Stomach (tissue), 4 donors: ENCODE measurements around the gene SCAMP5.

ENCODE experiments used
- EP300 ChIP-seq: sonication (generic); formaldehyde crosslinking; IDR thresholded peaks from one replicate; pipeline ENCODE4 v1.6.1; 2017; ENCODE audit warnings: antibody characterized with exemption
- POLR2A ChIP-seq, 4 donors: fragments of 450-650 bp; IDR thresholded peaks; one replicate each; pipeline ENCODE4 v1.6.1; 2016; ENCODE audit warnings: antibody characterized with exemption in 4 of 4, control low read depth in 2 of 4, mild to moderate bottlenecking in 1 of 4, moderate library complexity in 1 of 4
- TF ChIP-seq, protein P1 (sequence below), 7 experiments: fragments of 450-650 bp in 4 of 7; fragments of 200-600 bp in 3 of 7; sonication (generic) in 3 of 7; IDR thresholded peaks; one replicate each; pipeline ENCODE4 v1.5.1; 2016 to 2019; ENCODE audit warnings: antibody characterized with exemption in 7 of 7, control low read depth in 2 of 7, mild to moderate bottlenecking in 1 of 7

DNA sequence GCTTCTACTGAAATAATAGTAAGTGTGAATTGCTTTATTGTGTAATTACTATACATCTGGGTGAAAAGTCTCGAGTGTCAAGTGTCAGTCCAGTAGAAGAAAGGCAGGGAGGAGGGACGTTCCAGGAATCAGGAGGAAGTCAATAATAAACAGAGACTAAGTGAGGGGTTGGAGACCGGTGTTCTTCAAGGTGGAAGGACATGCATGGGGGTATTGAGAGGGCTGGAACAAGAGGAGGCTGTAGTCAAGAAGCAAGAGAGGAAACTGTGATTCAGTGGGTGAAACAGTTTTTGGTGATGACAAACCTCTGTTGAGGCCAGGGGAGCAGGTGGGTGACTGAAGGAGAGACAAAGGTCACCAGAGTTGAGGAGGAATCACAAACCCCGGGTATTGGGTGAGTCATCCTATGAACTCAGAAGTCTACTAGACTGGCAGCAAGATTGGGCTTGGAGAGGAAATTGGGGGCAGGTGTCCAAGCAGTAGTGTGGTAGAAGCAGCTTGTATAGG is 11.6 kb upstream of the SCAMP5 start:
- TF ChIP-seq, protein P1, sequence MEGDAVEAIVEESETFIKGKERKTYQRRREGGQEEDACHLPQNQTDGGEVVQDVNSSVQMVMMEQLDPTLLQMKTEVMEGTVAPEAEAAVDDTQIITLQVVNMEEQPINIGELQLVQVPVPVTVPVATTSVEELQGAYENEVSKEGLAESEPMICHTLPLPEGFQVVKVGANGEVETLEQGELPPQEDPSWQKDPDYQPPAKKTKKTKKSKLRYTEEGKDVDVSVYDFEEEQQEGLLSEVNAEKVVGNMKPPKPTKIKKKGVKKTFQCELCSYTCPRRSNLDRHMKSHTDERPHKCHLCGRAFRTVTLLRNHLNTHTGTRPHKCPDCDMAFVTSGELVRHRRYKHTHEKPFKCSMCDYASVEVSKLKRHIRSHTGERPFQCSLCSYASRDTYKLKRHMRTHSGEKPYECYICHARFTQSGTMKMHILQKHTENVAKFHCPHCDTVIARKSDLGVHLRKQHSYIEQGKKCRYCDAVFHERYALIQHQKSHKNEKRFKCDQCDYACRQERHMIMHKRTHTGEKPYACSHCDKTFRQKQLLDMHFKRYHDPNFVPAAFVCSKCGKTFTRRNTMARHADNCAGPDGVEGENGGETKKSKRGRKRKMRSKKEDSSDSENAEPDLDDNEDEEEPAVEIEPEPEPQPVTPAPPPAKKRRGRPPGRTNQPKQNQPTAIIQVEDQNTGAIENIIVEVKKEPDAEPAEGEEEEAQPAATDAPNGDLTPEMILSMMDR (IDR thresholded peaks at IDR 0.05), result no peak
- no peak for TF ChIP-seq EP300
- no peak for TF ChIP-seq POLR2A (IDR thresholded peaks at IDR 0.05)
